GM19452 (cell line): ENCODE measurements around the gene ATG7.
"Not testable (repeated sequence)": the region's sequence is repeated elsewhere in the genome, so short reads cannot be mapped to it uniquely, and the experiment has no call there.

Experiments used
- ATAC-seq: cut with Tn5 transposase; IDR thresholded peaks from one replicate; pipeline ENCODE4 v1.9.1; 2021; ENCODE audit not compliant: unreplicated experiment

The ATG7 gene

DNA sequence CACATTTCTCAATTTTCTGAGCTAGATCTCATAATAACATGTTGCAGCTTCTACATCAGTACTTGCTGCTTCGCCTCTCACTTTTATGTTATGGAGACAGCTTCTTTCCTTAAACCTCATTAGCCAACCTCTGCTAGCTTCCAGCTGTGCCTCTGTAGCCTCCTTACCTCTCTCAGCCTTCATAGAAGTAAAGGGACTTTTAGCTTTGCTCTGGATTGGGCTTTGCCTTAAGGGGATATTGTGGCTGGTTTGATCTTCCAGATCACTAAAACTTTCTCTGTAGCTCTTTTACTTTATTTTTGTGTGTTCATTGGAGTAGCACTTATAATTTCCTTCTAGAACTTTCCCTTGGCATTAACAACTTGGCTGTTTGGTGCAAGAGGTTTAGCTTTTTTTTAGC is 150.1 kb downstream of the ATG7 start:
- no peak for ATAC-seq

DNA sequence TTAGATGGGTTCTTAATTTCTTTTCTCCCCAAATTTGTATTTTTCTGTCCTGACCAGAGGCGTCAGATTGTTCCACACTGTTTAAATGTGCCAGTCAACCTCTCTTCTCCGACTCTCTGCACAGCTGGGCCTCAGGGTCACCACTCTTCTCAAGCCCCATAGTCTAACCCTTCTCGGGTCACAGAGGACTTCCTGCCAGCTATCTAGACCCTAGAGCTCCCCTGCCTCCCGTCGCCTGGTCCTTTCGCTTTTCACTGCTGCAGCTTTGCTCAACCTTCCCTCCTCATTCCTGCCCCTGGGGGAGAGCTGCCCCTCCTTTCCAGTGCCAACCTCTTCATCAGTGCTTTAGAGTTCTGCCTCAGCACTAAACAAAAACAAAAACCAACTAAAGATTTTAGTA is 151.7 kb downstream of the ATG7 start:
- no peak for ATAC-seq

DNA sequence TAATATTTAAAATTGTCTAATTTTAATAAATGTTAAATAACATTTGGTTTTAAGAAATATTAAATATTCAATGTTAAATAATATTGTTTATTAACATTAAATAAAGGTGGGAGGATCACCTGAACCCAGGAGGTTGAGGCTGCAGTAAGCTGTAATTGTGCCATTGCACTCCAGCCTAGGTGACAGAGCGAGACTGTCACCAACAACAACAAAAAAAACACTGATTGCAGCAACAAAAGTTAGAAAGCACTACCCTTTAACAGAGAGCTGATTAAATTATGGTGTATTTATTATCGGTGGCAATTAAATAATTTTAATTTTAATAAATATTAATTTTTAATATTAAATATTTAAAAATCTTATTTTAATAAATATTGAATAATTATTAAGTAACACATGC is 152.1 kb downstream of the ATG7 start:
- ATAC-seq, result no peak

DNA sequence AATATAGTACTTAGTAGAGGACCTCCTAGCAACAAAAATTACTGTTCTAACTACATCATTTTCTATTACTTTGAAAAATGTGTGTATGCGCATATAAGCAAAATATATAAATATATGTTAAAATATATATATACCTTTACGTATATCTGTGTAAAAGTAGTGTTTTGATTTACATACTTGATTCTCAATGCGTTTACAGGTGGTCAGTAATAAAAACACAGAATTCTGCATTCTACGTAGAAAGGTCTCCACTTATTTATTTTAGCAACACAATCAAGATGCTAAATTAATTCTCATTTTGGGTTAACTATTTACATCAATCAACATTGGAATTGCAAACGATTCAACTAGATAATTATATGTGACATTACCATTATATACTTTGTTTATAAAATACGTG is 158.0 kb downstream of the ATG7 start:
- ATAC-seq, result no peak

DNA sequence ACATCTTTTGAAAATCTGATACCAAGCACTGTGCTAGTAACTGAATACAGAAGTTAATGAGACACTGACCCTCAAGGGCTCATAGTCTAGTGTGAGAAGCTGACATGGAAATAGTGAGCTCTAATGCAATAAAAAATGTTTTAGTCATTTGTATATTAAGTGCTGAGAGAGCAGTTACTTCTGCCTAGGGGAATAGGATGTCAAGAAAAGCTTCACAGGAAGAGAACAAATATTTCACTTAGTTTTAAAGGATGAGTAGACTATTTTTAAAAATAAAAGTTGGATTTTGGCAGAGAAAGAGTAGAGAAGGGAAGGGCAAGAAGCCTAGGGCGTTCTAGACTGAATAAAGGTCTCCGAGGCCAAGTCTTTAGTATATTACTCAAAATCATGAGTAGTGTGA is 158.4 kb downstream of the ATG7 start:
- ATAC-seq, result no peak

DNA sequence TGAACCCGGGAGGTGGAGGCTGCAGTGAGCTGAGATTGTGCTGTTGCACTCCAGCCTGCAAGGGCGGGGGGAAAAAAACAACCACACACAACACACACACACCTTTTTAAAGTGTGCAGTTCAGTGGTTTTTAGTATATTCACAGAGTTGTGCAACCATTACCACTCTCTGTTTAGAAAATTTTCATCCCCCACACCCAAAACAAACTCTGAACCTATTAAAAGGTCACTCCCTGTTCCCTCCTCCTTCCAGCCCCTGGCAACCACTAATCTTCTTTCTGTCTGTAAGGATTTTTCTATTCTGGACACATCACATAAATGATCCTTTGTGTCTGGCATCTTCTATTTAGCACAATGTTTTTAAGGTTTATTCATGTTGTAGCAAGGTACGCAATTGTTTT is 159.1 kb downstream of the ATG7 start:
- no peak for ATAC-seq

DNA sequence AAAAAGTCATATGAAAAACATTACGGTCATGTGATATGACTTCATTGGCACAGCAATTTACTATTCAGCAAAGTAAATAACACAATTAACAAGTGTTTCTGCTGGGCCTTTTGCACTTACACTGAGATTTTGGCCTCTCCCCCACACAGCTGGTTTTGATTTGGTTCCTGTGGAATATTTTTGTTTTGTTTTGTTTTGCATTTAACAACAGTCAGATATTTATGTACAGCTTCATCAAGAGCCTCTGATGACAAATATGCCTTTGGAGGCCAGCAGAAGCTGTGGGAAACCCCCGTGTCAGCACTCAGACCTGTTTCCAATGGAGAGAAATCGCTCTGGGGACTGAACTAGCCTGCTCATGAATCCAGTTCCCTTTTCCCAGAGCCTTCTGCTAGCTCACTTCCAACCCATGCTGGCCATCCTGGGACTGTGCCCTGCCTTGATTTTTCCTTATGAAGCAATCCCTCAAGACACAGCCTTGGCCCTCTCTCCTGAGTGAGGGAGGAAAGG is 161.9 kb downstream of the ATG7 start:
- ATAC-seq, result no peak

DNA sequence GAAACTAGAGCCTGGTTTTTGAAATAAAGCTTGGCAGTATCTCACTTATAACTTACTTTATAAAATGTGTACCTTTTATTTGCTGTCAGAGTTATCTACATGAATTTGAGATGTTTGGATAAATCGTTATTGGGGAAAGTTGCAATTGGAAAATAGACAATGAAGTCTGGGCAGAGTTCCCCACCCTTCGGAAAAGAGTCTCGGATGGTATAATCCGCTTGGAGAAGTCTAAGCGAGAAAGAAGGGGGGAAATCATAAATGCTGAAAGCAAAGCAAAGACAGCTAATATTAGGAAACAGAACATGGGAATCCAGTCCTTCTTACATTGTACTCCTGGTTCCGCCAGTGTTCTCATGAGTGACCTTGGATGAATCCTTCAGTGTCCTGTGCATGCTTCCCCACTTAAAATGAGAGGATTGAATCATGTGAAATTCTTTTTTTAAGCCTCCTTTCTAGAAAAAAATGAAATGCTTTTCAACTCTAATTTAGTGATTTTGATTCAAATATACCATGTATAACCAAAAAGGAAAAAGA is 162.4 kb downstream of the ATG7 start:
- no peak for ATAC-seq

DNA sequence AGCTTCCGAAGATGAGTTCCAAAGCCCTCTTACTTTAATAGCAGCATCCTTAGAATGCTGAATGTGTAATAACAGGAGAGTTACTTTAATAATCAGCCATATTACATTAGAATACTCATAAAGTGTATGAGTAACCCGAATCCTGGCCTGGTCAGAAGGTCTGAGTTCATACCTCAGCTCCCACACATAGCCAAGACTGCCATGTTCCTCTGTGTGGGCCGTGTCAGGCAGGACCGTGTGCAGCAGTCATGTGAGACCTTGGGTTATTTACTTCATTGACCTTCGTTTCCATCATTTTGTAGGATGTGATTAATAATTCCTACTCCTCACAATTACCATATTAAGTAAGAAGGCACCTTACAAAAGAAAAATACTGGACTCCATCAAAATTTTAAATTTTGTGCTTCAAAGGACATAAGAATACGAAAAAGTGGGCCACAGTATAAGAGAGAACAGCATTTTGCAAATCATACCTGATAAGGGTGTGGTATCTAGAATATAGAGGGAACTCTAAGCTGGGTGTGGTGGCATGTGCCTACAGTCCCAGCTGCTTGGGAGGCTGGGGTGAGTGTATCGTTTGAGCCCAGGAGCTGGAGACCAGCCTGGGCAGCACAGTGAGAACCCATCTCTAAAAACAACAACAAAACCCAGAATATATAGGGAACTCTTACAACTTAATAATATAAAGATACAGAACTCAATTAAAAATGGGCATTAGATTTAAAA is 163.4 kb downstream of the ATG7 start:
- ATAC-seq, result no peak

DNA sequence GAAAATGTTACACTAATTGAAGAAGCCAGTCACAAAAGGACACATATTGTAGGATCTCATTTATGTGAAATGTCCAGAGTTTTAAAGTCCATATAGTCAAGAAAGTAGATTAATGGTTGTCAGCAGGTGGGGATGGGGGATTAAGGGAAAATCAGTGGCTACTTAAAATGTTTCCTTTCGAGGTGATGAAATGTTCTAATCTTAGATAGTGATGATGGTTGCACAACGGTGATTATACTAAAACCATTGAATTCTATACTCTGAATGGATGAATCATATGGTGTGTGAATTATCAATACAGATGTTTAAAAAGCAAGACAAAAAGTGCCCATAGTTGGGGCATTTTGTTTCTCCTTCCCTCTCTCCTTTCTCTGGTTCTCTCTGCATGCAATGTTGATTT is 164.6 kb downstream of the ATG7 start:
- no peak for ATAC-seq

DNA sequence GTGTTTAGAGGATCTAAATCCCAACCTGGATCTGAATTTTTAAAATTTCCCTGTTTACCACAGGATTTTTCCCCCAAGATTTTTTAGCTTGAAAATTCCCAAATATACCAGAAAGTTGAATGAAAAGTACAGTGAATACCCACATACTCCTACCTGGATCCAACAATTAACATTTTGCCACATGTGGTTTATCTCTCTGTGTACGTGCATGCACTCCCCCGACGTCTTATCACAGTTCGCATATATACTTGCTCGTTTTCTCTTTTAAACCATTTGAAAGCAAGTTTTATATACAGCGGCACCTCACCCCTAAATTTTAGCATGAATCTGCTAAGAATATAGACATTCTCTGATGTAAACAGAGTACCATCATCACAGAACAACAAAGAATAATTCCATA is 165.3 kb downstream of the ATG7 start:
- no peak for ATAC-seq

DNA sequence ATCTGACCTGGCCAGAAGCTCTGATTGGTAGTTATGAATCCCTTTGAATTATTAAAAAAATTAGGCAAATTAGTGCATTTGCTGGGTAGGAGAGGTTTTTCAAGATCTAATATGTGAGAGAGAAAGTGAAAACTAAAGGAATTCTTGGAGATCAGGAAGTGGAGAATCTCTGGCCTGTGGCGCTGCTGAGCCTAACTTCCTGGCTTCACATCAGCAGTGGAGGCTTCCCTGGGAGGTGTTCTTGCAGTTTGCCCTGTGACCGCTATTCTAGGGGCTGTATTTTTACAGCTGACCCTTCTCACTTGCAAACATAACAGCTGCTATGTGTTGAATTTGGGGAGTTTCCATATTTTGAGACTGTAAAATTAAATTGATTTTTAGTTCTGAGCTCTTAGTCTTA is 166.4 kb downstream of the ATG7 start:
- ATAC-seq, result no peak

DNA sequence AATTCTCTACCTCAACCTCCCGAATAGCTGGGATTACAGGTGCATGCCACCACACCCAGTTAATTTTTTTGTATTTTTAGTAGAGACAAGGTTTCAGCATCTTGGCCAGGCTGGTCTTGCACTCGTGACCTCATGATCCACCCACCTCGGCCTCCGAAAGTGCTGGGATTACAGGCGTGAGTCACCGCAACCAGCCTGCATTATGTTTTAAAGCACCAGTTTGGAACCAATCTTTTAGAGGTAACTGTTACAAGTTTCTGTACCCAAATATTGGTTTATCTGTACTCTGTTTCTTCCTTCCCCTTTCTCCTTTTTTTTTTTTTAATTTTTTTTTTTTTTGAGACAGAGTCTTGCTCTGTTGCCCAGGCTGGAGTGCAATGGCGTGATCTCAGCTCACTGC is 169.1 kb downstream of the ATG7 start:
- not testable (repeated sequence) for ATAC-seq

DNA sequence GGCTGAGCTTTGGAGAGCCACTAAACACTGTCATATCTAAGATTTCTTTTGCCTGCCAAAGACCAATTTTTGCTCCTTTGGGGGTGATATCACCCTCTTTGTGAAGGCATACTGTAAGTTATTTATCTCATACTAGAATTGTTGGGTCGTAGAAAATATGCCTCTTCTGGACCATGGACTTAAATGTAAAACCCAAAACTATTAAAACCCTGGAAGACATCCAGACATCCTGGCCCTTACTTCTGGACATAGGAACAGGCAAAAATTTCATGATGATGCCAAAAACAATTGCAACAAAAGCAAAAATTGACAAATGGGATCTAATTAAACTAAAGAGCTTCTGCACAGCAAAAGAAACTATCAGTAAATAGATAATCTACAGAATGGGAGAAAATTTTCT is 172.2 kb downstream of the ATG7 start:
- no peak for ATAC-seq

DNA sequence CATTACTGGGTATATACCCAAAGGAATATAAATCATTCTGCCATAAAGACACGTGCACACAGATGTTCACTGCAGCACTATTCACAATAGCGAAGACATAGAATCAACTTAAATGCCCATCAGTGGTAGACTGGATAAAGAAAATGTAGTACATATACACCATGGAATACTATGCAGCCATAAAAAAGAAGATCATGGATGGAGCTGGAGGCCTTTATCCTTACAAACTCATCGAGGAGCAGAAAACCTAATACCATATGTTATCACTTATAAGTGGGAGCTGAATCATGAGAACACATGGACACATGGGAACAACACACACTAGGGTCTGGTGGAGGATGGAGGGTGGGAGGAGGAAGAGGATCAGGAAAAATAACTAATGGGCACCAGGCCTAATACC is 173.0 kb downstream of the ATG7 start:
- not testable (repeated sequence) for ATAC-seq

DNA sequence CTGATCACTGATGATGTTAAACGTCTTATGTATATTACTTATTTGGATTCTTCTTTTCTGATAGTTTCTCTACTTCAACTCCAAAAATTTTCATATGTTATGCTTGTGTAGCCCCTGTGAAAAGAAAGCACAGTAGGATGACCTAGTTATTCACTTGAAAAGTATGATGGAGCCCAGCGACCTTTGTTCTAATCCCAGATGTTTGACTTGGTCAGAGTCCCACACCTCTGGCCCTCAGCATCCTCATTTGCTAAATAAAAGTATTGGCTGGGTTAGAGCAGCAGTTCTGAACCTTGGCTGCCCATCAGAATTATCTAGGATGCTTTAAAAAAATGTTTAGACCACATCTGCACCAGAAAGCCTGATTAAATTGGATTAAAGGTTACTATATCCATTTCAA is 173.7 kb downstream of the ATG7 start:
- ATAC-seq, result no peak

DNA sequence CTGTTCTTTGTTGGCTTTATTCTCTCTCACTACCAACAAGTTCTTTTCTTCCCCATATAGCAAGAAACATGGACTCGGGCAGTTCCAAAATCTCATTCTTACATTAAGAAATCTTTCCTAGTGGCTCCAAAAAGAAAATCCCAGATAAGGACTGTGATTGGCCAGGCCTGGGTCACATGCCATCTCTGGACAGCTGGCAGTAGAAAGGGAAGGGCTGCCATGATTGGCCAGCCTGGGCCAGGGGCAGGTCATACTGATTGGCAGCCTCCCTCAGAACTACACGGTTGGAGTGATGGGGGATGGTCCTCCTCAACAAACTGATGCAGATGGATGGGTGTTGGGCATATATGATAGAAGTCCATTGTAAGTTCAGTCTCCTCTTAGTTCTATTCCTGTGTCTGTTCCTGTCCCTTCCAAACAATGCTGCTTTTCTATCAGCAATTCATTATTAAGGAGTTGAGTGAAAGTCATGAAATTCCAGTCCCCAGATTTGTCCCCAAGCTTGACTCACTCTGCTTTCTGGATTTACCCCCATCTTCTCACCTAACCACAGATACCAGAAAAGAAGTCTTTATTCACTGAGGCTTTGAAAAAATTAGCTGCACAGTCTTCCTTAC is 175.5 kb downstream of the ATG7 start:
- no peak for ATAC-seq

DNA sequence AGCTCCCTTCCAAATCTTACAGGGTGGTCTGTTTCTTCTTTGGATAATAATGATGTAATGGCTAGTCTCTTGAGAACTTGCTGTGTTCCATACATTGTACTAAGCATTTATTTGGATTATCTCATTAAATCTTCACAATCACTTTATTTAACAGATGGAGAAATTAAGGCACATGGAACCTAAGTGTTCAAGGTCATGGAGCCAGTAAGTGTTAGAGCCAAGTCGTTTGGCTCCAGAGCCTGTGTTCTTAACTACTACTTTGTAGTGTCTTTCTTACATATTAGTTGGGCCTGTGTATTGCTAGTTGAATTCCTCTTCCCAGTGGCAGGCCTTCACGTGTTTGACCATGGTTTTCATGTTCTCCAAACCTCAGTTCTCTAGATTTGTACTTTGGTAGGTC is 177.8 kb downstream of the ATG7 start:
- ATAC-seq, result no peak

DNA sequence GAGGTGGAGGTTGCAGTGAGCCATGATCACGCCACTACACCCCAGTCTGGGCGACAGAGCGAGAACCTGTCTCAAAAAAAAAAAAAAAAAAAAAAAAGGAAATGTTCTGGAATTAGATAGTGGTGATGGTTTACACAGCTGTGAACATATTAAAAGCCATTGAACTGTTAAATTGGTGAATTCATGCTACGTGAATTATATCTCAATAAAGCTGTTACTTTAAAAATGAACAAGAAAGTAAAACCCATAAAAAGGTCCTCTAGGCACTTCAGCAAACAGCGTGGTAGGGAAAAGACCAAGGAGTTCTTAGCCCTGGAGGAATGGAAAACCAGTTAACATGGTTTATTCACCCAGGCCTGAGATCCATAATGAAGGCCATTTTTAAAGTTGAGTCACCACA is 180.1 kb downstream of the ATG7 start:
- no peak for ATAC-seq

DNA sequence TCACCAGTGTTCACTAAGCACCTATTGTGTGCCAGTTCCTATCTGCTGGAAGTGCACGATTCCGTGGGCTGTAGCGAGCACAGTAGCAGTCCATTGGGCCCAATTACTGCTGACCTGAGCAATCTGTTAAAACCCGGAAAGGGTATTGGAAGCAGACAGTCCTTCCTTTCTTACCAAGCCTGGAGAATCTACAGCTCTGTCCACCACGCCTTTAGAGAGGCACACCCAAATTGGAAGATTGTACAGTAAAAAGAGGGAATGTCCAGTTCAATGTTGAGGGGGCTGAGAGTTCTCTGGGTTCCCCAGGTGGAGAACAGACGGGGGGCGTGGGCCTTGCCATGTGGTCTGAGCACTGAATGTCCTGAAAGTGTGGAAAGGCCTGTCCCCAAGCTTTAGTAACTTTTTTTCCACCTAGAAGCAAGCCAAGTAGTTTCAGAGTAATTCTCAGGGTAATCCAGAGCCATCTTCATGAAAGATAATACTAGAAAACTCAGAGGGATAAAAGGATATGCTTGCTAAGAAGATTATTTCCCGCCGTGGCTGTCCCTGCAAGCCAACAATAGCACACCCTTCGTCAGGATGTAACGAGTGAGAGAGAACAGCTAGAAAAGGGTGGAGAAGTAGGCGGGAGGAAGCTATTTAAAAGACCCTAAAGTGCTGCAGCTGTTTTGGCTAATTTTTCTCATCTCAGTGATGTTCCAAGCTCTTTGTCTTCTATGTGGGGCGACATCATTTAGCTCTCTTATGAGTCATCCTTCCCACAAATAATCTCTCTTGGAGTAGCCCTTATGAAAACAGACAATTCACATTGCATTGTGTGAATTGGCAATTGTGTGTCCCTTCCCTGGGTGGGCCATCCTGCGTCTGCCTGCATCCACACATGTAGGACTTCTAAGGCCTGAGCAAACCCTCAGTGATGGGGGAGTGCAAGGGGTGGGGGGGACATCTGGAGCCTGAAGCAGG is 181.0 kb downstream of the ATG7 start:
- ATAC-seq, result no peak

DNA sequence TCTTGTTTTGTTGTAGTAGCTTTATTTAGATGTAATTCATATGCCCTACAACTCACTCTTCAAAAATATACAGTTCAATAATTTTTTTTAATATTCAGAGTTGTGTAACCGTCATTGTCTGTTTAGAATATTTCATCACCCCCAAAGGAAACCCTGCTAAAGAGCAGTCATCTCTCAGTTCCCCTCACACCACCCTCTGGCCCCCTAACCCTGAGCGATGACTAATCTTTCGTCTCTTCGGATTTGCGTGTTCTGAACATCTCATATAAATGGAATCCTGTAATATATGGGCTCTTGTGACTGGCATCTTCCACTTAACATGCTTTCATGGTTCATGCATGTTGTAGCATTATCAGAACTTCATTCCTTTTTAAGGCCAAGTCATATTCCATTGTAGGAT is 183.8 kb downstream of the ATG7 start:
- no peak for ATAC-seq
